NCI-H146 (cell line): ENCODE data around the gene MEPCE.
"Not testable (repeated sequence)": the region's sequence is repeated elsewhere in the genome, so short reads cannot be mapped to it uniquely, and the experiment has no call there.

Experiments
- DNase-seq: peaks from one replicate; lab custom pipeline; 2025; lab: John Stamatoyannopoulos, UW

MEPCE gene, protein sequence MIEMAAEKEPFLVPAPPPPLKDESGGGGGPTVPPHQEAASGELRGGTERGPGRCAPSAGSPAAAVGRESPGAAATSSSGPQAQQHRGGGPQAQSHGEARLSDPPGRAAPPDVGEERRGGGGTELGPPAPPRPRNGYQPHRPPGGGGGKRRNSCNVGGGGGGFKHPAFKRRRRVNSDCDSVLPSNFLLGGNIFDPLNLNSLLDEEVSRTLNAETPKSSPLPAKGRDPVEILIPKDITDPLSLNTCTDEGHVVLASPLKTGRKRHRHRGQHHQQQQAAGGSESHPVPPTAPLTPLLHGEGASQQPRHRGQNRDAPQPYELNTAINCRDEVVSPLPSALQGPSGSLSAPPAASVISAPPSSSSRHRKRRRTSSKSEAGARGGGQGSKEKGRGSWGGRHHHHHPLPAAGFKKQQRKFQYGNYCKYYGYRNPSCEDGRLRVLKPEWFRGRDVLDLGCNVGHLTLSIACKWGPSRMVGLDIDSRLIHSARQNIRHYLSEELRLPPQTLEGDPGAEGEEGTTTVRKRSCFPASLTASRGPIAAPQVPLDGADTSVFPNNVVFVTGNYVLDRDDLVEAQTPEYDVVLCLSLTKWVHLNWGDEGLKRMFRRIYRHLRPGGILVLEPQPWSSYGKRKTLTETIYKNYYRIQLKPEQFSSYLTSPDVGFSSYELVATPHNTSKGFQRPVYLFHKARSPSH

DNA sequence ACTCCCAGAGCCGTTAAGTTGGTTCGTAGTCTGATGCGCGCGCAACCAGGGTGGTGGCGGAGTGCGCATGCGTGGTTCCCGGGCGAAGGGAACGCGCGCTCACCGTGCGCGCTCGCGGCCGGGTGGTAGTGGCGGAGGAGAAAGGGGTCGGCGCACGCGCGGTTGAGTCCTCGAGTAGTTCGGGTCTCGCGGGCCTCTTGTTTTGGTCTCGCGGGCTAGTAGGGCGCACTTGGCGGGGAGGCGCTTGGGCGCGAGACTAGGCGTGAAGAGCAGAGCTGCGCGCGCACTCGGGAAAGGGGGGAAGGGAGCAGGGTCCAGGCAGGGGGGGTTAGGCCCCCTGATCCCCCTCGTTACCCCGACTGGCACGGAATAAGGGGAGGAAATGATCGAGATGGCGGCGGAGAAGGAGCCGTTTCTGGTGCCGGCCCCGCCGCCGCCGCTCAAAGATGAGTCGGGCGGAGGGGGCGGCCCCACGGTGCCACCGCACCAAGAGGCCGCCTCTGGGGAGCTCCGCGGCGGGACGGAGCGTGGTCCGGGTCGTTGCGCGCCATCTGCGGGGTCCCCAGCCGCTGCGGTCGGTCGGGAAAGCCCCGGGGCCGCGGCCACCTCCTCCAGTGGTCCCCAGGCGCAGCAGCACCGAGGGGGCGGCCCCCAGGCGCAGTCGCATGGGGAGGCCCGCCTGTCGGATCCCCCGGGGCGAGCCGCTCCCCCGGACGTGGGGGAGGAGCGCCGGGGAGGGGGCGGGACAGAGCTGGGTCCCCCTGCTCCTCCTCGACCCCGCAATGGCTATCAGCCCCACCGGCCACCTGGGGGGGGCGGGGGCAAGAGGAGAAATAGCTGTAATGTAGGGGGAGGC is at the start of gene MEPCE:
Gene MEPCE (plus strand): TSS at position 195 of the 856 bp plus-strand sequence. CDS start 188 bp downstream, at position 383.
- DNase-seq = peak; percentile 97

DNA sequence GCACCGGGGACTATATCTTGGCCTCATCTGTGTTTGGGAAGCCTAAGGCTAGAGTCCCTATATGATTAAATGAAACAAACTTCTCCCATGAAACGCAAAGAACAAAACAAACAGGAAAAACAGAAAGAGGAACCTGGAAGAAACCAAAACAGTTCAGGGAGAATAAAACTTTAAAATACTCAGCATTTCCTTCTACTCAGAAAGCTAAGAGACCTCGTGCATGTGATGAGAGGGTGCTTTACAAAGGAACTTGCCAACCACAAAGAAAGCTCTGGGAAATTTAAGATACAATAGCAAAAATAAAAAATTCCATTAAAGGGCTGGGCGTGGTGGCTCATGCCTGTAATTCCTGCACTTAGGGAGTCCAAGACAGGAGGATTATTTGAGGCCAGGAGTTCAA is 49.4 kb upstream of the MEPCE start:
- DNase-seq = no peak

DNA sequence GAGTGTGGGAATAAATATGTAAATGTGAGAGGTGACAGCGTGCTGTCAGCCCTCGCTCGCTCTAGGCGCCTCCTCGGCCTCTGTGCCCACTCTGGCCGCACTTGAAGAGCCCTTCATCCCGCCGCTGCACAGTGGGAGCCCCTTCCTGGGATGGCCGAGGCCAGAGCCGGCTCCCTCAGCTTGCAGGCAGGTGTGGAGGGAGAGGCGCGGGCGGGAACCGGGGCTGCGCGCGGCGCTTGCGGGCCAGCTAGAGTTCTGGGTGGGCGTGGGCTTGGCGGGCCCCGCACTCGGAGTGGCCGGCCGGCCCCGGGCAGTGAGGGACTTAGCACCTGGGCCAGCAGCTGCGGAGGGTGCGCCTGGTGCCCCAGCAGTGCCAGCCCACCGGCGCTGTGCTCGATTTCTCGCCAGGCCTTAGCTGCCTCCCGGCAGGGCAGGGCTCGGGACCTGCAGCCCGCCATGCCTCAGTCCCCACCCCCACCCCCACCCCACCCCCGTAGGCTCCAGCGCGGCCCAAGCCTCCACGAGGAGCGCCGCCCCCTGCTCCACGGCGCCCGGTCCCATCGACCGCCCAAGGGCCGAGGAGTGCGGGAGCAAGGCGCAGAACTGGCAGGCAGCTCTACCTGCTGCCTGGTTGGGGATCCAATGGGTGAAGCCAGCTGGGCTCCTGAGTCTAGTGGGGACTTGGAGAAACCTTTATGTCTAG is 47.9 kb upstream of the MEPCE start:
- not testable (repeated sequence) for DNase-seq

DNA sequence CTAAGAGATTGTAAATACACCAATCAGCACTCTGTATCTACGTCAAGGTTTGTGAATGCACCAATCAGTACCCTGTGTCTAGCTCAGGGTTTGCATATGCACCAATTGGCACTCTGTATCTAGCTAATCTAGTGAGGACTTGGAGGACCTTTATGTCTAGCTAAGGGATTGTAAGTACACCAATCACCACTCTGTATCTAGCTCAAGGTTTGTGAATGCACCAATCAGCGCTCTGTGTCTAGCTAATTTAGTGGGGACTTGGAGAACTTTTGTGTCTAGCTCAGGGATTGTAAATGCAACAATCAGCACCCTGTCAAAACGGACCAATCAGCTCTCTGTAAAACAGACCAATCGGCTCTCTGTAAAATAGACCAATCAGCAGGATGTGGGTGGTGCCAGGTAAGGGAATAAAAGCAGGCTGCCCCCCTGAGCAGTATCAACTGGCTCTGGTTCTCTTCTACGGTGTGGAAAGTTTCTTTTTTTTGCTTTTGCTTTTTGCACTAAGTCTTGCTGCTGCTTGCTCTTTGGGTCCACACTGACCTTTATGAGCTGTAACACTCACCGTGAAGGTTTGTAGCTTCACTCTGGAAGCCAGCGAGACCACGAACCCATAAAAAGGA is 47.3 kb upstream of the MEPCE start:
- DNase-seq = not testable (repeated sequence)

DNA sequence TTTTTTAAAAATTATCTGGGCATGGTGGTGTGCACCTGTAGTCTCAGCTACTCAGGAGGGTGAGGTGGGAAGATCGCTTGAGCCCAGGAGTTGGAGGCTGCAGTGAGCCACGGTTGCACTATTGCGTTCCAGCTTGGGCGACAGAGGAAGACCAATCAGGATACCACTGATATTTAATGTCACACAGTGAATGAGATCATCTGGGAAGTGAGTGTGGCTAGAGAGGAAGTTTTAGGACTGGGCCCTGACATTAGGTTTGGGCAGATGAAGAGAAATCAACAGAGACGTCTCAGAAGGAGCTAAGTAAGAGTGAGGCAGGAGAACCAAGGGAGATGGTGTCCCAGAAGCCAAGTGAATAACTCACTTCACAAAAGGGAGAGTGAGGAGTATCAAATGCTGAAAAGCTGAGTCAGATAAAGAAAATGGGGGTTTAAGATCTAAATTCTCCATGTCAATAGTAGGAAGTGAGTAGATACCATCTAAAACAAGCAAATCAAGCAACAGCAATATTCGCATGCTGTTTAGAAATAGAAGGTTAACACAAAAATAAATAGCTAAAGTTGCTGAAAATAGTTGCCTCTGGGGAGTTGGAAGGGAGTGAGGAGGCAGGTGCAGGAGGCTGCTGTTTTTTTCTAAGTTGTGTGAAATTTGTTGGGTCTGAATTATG is 44.9 kb upstream of the MEPCE start:
- DNase-seq = no peak

DNA sequence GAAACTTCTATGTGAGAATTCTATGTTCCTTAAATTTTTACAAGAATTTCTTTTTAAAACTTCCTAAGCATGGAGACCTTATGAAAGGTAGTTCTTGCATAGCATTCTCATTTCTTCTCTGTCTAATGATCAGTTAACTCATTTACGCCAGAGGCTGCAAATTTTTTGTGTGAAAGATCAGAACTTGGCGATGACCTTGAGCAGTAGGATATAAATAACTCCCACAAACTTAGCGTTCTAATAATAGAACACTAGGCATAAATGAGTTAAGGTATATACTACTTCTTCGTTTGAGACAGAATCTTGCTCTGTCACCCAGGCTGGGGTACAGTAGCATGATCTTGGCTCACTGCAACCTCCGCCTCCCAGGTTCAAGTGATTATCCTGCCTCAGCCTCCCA is 42.7 kb upstream of the MEPCE start:
- no peak for DNase-seq

DNA sequence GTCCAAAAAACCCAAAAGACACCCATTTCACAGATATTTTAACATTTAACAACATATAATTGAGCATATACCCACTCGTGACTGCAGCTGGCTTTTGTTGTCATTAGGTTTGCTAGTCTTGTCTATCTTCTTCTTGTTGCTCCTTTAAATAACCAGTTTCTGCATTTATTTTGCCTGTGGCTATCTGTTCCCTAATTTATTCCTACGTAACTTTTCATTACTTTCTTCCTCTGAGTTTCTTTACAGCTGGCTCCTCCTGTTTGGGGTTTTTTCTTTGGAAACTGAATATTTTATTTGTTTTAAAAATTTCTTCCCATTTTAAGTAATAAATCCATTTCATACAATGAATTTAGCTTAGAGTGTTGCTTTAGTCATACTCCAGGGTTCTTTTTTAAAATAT is 41.9 kb upstream of the MEPCE start:
- no peak for DNase-seq

DNA sequence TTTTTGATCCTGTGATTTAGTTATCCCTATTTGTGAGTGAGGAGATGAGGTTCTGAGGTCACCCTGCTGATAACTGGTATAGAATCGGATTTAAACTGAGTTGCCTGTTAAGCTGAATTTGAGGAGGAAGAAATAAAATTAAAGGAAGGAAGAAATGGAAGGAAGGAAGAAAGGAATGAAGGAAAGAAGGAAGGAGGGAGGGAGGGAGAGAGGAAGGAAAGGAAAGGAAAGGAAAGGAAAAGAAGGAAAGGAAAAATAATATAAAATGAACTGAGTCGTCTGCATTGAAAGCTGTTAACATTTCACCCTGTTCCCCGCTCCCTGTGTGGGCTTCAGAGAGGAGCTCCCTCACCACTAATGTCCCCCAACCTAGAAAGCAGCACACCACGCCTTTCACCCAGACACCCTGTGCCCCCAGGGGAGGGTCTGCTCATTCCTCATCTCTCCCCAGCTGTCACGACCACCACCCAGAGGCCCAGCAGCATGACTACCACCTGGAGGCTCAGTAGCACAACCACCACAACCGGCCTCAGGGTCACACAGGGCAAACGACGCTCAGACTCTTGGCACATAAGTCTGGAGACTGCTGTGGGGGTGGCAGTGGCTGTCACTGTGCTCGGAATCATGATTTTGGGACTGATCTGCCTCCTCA is 40.1 kb upstream of the MEPCE start:
- DNase-seq = no peak

DNA sequence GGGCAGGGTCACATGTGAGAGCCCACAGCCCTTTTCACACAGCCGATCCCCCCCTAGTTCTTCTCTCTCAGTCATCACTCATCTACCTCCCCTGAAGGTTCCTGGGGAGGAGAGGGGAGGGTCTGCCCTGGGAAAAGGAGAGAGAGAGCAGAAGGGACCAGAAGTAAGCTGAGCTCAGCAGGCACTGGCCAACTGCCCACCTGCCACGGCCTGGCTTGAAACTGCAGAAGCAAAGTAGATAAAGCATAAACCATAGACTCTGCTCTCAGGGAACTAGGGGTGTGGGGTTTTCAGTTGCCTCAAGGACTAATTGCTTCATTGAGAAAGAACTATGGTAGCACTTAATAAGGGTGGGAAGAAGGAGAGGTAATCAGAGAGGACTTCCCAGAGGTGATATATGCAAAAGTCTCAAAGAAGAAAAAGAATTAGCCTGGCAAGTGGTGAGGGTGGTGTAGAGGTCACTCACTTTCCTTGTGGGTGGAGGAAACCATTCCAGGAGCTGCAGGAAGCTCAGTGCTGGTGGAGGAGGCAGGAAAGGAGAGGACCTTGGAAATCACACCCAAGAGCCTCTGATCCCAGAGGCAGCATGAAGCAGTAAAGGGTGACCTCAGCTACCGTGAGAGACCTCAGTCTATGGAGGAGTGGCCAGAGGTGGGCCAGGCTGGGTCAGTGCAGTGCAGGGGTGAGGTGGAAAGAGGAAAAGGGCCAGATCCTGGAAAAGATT is 39.2 kb upstream of the MEPCE start:
- no peak for DNase-seq

DNA sequence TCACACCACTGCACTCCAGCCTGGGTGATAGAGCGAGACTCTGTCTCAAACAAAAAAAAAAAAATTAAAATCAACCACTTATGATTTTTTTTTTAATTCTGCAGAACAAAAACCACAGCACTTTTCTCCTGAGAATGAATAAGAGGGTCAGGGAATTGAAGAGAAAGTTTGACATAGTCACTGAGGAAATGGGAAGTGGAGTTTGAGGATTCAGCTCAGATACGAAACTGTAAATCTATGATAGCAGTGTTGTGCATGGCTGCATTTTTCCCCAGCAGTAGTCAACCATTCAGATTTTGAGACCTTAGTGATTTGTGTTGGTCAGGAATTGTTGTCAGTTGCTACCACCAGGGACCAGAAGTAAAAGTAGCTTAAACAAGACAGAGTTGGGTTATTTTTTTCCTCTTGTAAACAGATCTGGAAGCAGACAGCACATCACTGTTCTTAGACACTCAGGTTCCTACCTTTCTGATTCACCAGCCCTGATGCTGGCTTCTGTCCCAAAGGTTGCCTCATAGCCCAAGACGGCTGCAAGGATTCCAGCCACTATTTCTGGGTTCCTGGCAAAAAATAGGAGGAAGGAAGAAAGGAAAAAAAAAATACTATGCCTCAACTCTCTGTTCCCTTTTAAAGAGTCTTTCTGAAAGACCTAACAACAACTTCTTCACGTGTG is 36.3 kb upstream of the MEPCE start:
- DNase-seq = no peak

DNA sequence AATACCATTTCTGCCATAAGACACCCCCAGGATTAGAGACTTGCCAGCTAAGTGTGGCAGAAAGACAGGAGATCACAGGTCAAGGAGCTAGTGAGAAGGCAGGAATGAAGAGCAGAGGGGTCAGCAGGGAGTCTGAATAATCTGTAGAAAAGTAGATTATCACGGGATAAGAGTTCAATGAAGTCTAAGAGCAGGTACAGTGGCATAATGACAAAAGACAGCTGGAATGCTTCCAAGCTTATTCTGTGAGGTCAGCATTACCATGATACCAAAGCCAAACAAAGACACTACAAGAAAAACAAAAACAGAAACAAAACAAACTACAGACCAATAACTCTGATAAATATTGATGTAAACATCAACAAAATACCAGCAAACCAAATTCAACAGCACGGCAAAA is 35.6 kb upstream of the MEPCE start:
- DNase-seq = no peak

DNA sequence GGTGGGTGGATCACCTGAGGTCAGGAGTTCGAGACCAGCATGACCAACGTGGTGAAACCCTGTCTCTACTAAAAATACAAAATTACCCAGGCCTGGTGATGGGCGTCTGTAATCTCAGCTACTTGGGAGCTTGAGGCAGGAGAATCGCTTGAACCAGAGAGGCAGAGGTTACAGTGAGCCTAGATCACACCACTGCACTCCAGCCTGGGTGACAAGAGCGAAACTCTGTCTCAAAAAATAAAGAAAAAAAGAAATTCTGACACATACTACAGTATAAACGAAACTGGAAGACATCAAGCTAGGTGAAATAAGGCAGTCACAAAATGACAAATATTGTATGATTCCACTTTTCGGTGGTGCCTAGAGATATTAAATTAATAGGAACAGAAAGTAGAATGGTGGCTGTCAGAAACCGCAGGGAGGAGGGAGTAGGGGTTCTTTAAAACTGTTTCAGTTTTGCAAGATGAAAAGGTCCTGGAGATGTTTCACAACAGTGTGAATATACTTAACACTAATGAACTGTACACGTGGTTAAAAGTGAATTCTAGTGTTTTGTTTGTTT is 33.1 kb upstream of the MEPCE start:
- DNase-seq = no peak

DNA sequence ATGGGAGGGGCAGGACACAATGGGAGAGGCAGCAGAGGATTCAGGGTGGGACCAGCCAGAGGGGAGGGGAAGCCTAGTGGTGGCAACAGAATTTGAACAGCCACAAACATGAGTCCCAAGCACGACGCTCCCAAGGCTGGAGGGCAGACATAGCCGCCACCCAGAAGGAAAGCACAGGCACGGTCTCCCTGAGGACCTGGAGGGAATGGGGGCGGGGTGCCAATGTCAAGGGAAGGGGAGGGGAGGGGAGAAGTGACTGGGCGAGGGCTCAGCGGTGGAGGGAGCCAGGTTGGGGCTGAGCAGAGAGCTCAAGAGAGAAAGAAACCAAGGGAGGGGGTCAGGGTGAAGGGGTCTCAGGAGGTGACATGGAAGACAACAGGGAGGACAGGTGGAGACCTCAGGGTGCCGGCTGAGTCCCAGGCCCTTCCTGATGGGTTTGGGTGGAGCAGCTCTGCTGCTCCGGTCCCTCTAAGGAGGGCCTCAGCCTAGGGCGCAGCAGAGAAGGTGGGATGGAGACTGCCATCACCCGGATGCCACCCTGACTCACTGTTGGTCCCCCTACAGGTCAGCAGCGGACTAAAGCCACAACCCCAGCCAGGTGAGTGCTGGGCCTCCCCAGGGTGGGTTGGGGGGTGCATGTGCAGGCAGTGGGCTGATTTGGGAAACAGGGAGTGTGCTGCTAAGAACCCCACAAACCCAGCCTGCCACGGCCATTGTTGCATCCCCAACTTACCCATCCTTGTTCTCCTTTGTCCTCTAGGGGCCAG is 32.1 kb upstream of the MEPCE start:
- DNase-seq = no peak

DNA sequence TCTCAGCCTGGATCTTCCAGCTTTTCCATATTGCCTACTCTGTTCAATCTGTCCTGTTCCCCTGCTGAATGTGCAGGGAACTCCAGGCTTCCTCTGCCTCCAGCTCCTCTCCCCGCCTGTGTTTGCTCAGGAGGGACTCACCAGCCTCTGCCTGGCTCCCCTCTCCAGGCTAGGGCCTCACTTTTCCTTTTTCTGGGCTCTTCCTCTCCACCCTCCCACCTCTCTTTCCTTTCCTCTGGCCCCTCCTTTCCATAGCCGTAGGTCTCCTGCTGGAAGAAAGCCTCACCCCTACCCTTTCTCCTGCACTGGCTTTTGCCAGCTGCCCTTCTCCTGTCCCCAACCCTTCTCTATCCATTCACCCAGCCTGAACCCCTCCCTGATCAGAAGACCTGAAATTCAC is 31.4 kb upstream of the MEPCE start:
- no peak for DNase-seq

DNA sequence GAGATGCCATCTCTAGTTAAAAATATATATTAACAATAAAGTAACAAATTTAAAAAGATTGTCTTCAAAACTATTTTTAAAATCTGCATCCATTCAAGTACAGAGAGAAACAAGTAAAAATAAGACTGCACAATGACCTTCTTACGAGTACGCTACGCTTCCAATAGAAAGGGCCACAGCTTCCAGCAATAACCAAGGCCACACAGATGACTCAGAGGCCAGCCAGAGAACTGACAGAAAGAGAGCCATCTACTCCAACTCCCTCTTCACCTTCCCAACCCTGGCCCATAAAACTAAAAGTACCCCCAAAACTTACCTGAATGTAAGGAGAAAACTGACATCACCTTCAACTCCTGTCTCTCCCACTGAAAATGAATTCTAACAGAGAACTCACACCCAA is 29.6 kb upstream of the MEPCE start:
- DNase-seq = no peak

DNA sequence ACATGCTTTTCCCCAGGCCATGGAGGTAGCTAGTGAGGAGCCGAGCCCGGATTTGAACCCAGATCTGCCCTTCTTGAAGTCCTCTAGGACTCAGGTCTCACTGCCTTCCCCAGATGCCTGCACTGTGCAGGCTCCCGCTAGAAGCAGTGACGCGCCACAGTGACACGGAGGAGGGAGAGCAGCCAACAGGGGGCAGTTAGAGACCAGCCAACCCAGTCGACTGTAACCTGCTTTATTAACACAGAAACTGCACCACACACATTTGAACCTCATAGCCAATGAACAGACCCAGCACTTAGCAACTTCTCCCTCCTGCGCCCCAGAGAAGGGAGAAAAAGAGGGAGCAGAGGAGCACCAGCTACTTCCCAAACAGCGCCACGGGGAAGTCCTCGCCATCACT is 29.0 kb upstream of the MEPCE start:
- no peak for DNase-seq

DNA sequence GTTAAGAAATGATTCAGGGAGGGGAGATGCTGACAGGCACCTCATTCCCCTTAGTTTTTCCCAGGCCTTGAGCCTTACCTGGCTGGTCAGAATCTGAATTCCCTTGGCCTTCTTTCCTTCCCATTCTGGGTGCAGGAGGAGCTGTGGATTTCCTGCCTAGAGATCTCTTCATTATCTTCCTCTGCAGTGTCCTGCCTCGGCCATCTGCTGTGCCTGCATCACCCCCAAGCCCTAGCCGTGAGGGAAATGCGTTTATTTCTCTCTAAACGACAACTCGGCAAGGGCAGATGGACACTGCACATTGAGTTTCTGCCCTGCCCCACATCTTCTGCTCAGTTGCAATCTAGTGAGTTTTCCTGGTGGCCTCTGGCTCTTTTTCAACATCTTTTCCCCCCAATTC is 27.8 kb upstream of the MEPCE start:
- no peak for DNase-seq

DNA sequence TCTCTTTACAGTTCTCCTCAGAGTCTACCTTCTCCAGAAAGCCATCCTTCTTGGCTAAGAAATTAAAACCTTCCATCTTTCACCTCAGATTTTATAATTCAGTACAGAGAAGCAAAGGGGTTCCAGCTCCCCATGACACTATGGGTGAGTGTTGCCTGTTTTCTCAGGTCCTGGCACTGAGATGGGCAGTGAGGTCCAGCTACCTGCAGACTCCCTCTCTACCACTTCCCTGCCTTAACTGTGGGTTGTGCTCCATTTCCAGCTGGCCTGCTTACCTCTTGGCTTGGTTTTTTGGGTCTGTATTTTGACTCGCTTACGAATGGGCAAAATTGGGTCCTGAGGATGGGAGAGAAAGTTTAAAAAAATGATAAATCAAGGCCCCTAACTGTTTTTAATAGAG is 27.4 kb upstream of the MEPCE start:
- DNase-seq = no peak
